Erythroblast (primary cell): Measurements from ENCODE around the gene SMARCAL1.

ENCODE experiments used
- GATA1 ChIP-seq: IDR thresholded peaks from 2 replicates; pipeline ENCODE4 v1.6.1; 2011; ENCODE audit warnings: low read depth, mild to moderate bottlenecking, control low read depth, low read length, moderate library complexity
- POLR2A ChIP-seq: IDR thresholded peaks from 2 replicates; pipeline ENCODE4 v1.6.1; 2011; ENCODE audit warnings: mild to moderate bottlenecking, low read length

DNA sequence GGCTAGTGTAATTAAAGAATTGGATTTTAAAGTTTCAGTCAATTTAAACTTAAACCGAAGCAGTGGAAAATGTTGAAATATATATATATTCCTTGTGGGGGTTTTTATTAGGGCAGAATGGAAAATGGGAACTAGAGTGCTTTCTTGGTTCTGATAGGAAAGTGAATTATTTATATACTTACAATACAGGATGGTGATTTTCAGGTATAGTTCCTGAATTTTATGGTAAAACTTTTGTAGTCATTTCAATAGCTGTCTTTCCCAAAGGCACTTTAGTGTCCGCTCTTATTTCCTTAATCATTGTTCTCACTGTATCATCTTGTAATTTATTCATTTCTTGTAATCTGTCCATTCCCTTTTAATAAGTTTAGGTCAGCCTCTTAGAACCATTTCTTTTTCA lies 88.3 kb downstream of the SMARCAL1 start:
- TF ChIP-seq POLR2A, result no peak
- TF ChIP-seq GATA1, result no peak
